MCF 10A (cell line): ENCODE results near the gene MIPOL1. TPM values are rescaled to one million over a fixed set of nuclear protein-coding genes. Genes with fewer than 3 reads are reported as not detected.

Experiments
- BruUV-seq: library from RNA; stranded (reverse); fragments of 400-500 nt; replicated peaks from 2 replicates; lab custom pipeline; 2021; lab: Mats Ljungman, UMichigan
- CTCF ChIA-PET: fragments of 300-600 bp; sonication (Branson Sonifier 250); formaldehyde crosslinking; extraction: SDS; loops from one replicate; lab custom pipeline; 2021; ENCODE audit warnings: antibody characterized with exemption, inconsistent platforms; lab: Yijun Ruan, JAX
- POLR2A ChIA-PET: fragments of 300-600, 350-650 bp; sonication (Branson Sonifier 250); formaldehyde crosslinking; extraction: SDS; loops from one replicate; lab custom pipeline; 2020; ENCODE audit warnings: antibody characterized with exemption, inconsistent platforms; lab: Yijun Ruan, JAX
- DNase-seq: peaks from one replicate; pipeline ENCODE4 v3.0.0-alpha.2; 2018; ENCODE audit not compliant: unreplicated experiment
- H3K27ac Mint-ChIP-seq: one replicate; pipeline ENCODE4 v1.8.0; 2022; ENCODE audit warnings: mild to moderate bottlenecking, low read depth, mixed read lengths; ENCODE audit not compliant: unreplicated experiment
- H3K27me3 Mint-ChIP-seq: one replicate; pipeline ENCODE4 v1.8.0; 2022; ENCODE audit warnings: mixed read lengths; ENCODE audit not compliant: insufficient read depth, unreplicated experiment
- H3K36me3 Mint-ChIP-seq: one replicate; pipeline ENCODE4 v1.8.0; 2022; ENCODE audit warnings: mild to moderate bottlenecking, moderate library complexity, mixed read lengths; ENCODE audit not compliant: insufficient read depth, unreplicated experiment
- H3K4me1 Mint-ChIP-seq: one replicate; pipeline ENCODE4 v1.8.0; 2022; ENCODE audit warnings: mixed read lengths; ENCODE audit not compliant: insufficient read depth, unreplicated experiment
- H3K4me3 Mint-ChIP-seq: one replicate; pipeline ENCODE4 v1.8.0; 2022; ENCODE audit warnings: mild to moderate bottlenecking, moderate library complexity, mixed read lengths; ENCODE audit not compliant: unreplicated experiment
- H3K9me3 Mint-ChIP-seq: one replicate; pipeline ENCODE4 v1.8.0; 2022; ENCODE audit warnings: mixed read lengths; ENCODE audit not compliant: unreplicated experiment
- CTCF ChIP-seq: fragments of 200-600 bp; IDR thresholded peaks from one replicate; pipeline ENCODE4 v1.8.0; 2022; ENCODE audit warnings: antibody characterized with exemption, mild to moderate bottlenecking; ENCODE audit not compliant: unreplicated experiment
- intact Hi-C: fragments of 100-400 bp; cut with micrococcal nuclease; formaldehyde crosslinking; loops from 2 replicates; pipeline ENCODE4 v1.14.1; 2022
- total RNA-seq: library from RNA; stranded (reverse); gene quantifications from 2 replicates; pipeline ENCODE4 v1.2.3, GENCODE V29; 2022

MIPOL1 gene
- total RNA-seq, 1 experiment from 2014 or later, result 16.3 TPM

GRCh38 chr14:37599507-37600368 lies 402.0 kb downstream of the MIPOL1 start:
- H3K4me1 Mint-ChIP-seq, result no peaks in the 10 kb centered on the region
- peaks cover 6% of the 10 kb centered on the region for H3K36me3 Mint-ChIP-seq
- intact Hi-C loops, result loop anchor here (10.0 kb wide), 1 partner anchor 105 kb away; no protein-coding TSS in a partner anchor
- no peaks in the 10 kb centered on the region for H3K9me3 Mint-ChIP-seq
- DNase-seq, result no peak
- H3K4me3 Mint-ChIP-seq, result no peak overlapping the region
- TF ChIP-seq CTCF, result no peak
- H3K27ac Mint-ChIP-seq, result no peak overlapping the region
- H3K27me3 Mint-ChIP-seq, result no peaks in the 10 kb centered on the region
- ChIA-PET POLR2A (no interaction called here), CTCF (interaction anchor here (0.5 to 1.7 kb wide), 3 partner anchors 66 to 383 kb away, joined by 3 to 7 read pairs (median 5); no protein-coding TSS in a partner anchor)
- no TSS peak for BruUV-seq

- CTCF ChIA-PET, result interaction anchor here (0.6 to 1.7 kb wide), 6 partner anchors 10 to 1338 kb away, joined by 3 to 7 read pairs (median 4); no protein-coding TSS in a partner anchor
- no peak for TF ChIP-seq CTCF
- Mint-ChIP-seq H3K27me3 (no peaks in the 10 kb centered on the region), H3K4me1 (no peaks in the 10 kb centered on the region), H3K4me3 (no peak overlapping the region), H3K36me3 (no peaks in the 10 kb centered on the region), H3K27ac (no peak overlapping the region), H3K9me3 (no peaks in the 10 kb centered on the region)
- BruUV-seq, result no TSS peak
- intact Hi-C loops, result no loop called here
- POLR2A ChIA-PET, result no interaction called here
- no peak for DNase-seq
Measured at GRCh38 chr14:37600880-37601741, 403.4 kb downstream of the MIPOL1 start.

- H3K27ac Mint-ChIP-seq, result no peak overlapping the region
- H3K4me3 Mint-ChIP-seq, result no peak overlapping the region
- BruUV-seq, result no TSS peak
- POLR2A ChIA-PET, result no interaction called here
- intact Hi-C loops, result no loop called here
- TF ChIP-seq CTCF, result no peak
- H3K4me1 Mint-ChIP-seq, result no peaks in the 10 kb centered on the region
- no peaks in the 10 kb centered on the region for H3K9me3 Mint-ChIP-seq
- CTCF ChIA-PET, result interaction anchor here (0.7 to 1.7 kb wide), 3 partner anchors 9 to 355 kb away, joined by 3 to 7 read pairs (median 4); no protein-coding TSS in a partner anchor
- no peak for DNase-seq
- H3K27me3 Mint-ChIP-seq, result no peaks in the 10 kb centered on the region
- no peaks in the 10 kb centered on the region for H3K36me3 Mint-ChIP-seq
Measured at GRCh38 chr14:37601865-37602264, 404.1 kb downstream of the MIPOL1 start.

Other genes starting within 250 kb of the MIPOL1 start
- 1.1 and 1.4 TPM in 2 replicates for gene SLC25A21, start 25.3 kb upstream of the MIPOL1 start, total RNA-seq